Measurements from ENCODE around the gene TMCC2.

- TF ChIP-seq TAF1 (IDR thresholded peaks at IDR 0.05; ENCODE audit: borderline replicate concordance, insufficient read depth, low read length) (no peak), REST (IDR thresholded peaks at IDR 0.05; ENCODE audit: insufficient read depth in 1 of 2, low read depth in 2 of 2, low read length in 2 of 2) (no peak), POLR2AphosphoS5 (IDR thresholded peaks at IDR 0.05; ENCODE audit: low read depth, low read length) (no peak), SIN3A (IDR thresholded peaks at IDR 0.05; ENCODE audit: borderline replicate concordance, insufficient read depth, low read length) (no peak)
These were observed 48.9 kb downstream of the TMCC2 start for GRCh38 chr1:205276689-205277065.
